Pulmonary artery endothelial cell (primary cell): ENCODE data around the gene ADM2. TPM values are rescaled to one million over a fixed set of nuclear protein-coding genes. Genes with fewer than 3 reads are reported as not detected.

Experiments
- DNase-seq: peaks from one replicate; pipeline ENCODE4 v3.0.0-alpha.2; 2011; ENCODE audit warnings: low read depth, low spot score
- total RNA-seq: library from RNA; depleted of rRNA; stranded (reverse); fragments of >200 nt; gene quantifications from 2 replicates; pipeline ENCODE4 v1.2.3, GENCODE V29; 2014

ADM2 gene
- total RNA-seq, 1 donor from 2014 or later = 0.20 TPM

DNA sequence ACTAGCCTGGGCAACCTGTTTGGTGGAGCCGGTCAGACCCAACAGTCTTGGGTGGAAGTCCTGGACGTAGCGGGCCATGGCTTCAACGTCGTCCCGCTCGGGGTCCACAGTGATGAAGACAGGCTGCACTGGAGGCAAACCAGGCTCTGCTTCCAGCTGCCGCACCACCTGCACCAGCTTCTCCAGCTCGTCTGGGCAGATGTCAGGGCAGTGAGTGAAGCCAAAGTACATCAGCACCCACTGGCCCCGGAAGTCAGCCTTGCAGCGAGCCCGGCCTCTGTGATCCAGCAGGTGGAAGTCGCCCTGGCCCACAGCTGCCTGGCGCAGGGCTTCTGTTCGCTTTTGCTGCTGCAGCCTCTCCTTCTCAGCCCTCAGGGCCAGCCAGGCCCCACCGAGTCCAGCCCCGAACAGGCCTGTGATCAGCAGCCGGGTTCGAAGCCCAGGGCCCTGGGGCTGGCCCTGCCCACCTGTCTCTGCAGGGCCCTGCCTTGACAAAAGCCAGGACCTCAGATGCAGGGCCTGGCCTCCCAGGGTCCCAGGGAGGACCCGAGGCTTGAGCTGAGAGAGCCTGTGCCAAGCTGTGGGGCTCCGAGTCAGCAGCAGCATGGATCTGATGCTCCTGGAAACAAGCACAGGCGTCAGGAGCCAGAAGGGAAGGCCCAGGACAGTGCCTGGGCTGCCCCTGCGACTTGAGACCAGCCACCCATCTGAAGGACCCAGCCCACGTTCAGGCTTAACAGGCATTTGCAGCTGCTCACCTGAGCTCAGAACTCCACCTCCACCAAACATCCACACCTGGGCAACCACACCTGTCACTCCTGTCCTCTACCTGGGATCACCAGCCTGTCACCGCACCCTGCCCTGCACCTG is 42.7 kb downstream of the ADM2 start:
- DNase-seq = no peak

DNA sequence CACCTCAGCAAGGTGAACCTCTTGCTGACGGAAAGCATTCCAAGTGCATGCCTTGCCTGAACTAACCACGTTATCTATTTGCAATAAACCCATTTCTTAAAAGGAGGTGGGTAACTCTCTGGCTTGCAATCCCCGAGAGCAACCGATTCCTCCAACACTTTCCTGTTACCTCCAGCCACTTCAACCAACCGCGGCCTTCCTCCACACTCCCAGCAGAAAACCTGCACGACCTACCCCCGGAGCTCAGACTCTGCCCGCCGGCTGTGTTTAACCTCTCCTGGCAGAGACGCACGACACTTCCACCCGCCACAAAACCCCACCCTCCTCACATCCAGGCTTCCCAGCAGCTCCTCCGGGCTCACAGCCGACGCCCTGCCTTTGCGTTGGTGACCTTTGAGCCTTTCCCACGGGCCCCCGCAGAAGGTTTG is 43.3 kb downstream of the ADM2 start:
- DNase-seq = no peak

DNA sequence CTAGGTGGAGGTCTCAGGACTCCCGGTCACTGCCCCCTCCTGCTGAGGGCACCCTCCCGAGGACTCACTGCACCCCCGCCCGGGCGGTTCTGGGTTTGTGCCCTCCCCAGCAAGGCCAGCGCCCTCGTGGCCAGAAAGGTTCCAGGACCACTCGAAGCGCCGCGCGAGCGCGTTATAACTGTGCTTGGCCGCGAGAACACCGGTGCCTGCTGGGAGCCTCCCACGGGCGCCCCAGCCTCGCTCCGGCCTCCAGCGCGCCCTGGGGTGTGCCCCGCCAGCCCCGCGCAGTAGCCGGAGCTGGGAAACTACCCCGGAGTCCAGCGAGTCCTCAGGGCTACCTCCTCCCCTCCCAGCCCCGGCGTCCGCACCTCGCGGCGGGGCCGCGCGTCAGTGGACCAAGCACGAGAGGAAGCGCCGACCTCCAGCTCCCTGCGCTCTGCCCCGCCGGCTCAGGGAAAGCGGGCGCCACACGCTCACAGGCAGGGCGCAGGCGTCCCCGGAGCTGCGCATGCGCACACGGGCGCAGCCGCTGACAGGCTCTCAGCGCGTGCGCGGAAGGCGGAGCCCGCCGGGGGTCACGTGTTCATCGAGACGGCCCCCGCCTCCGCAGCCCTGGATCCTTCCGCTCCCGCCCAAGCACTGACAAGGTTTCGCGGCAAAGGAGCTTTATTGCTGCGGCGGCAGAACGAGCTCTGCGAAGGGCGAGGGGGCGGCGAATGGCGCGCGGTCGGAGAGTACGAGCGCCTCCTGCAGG is 43.9 kb downstream of the ADM2 start, which contains the start of gene SCO2:
Gene SCO2 (minus strand): TSS at position 495 of the 754 bp plus-strand sequence. CDS start 1,187 bp downstream, outside the sequence.
- DNase-seq = peak; percentile 90

DNA sequence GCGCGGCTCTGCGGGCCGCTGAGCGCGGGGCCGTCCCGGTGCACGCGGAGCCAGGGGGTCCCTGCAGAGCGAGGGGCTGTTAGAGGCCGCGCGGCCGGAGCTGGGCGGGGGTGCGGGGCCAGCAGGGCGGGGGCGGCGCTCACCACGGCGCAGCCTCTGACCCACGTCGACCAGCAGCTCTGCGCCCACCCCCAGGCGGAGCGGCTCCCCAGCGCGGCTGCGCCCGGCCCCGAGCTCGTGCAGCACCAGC is 44.4 kb downstream of the ADM2 start:
- no peak for DNase-seq

DNA sequence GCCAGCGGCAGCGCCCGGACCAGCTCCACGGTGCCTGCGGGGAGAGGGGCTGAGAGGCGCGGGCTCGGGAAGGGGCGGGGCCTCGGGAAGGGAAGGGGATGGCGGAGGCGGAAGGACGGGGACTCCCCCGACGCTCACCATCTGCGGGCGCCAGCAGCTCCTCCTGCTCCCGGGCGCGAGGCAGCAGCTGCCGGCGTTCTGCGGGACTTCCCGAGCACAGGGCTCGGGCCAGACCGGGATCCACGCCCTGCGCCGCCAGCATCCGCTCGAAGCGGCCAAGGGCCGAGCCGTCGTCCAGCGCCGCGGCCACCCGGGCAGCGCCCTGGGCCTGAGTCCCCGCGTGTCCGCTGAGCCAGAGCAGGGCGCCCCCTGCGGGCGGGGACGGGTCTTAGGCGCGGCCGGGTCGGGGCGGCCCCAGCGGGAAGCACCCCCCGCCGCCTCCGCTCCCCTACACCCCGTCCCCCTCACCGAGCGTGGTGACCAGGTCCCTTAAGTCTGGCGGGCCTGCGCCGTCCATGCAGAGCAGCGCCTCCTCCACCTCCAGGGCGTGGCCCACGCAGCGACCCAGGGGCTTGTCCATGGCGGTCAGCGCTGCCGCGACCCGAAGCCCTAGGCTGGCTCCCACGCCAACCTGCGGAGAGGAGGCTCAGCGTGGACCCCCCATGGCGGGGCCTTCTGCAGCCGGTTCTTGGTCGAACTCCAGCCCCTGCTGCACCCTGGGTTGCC is 44.9 kb downstream of the ADM2 start:
- DNase-seq = no peak

DNA sequence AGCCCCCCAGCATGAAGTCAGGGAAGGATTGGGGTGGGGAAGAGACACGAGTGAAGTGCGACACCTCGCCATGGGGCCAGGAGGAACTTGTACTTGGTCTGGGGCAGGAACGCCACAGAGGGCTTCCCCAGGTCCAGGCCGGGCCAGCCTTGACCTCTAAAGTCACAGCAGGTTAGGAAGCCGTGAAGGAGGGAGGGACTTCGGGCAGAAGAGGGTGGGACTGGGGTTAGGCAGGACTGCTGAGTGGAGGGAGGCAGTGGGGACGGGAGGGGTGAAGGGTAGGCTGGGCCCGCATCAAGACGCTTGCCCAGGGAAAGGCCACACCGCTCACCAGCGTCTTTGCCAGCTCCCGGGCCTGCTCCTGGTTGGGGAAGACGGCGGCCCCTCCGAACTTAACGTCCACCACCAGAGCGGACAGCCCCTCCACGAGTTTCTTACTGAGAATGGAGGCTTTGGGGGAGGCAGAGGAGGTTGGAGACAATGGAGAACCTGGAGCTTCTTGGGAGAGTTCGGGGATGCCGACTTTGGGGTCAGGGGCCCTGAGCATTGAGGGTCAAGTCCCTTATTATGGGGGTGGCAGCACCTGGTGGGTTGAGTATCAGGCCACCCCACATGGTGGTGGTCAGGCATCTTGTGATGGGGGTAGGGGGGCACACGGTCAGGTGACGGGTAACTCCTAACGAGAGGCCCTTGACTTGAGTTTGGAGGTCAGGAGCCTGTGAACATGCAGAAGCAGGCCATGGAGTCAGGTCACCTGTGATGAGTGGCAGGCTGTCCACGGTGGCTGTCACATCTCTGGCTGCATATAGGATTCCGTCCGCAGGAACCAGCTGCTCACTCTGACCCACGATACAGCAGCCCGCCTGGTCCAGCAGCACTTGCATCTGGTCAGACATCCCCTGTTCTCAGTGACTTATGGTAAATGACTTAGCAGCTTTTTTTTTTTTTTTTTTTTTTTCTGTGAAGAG is 45.8 kb downstream of the ADM2 start:
- DNase-seq = no peak

DNA sequence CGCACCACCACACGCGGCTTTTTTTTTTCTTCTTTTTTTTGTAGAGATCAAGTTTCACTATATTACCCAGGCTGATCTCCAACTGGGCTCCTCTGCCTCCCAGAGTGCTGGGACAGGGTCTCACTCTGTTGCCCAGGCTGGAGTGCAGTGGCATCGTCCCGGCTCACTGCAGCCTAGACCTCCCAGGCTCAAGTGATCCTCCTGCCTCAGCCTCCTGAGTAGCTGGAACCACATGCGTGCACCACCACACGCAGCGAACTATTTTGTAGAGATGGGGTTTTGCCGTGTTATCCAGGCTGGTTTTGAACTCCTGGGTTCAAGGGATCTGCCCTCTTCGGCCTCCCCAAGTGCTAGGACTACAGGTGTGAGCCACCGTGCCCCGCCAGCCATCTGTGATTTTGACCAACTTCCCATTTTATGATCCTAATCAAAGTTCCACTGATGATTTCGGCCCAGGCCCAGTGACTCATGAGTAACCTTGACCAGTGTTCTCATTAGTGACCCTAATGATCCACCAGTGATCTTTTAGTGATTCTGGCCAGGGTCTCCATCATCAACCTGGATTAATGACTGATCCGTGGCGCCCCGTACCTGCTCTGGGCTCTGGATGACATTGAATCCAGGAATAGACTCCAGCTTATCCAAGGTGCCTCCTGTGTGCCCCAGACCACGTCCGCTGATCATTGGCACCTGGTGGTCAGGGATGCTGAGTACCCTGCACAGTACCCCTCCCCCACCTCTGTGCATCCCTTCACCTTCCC is 46.8 kb downstream of the ADM2 start:
- no peak for DNase-seq

DNA sequence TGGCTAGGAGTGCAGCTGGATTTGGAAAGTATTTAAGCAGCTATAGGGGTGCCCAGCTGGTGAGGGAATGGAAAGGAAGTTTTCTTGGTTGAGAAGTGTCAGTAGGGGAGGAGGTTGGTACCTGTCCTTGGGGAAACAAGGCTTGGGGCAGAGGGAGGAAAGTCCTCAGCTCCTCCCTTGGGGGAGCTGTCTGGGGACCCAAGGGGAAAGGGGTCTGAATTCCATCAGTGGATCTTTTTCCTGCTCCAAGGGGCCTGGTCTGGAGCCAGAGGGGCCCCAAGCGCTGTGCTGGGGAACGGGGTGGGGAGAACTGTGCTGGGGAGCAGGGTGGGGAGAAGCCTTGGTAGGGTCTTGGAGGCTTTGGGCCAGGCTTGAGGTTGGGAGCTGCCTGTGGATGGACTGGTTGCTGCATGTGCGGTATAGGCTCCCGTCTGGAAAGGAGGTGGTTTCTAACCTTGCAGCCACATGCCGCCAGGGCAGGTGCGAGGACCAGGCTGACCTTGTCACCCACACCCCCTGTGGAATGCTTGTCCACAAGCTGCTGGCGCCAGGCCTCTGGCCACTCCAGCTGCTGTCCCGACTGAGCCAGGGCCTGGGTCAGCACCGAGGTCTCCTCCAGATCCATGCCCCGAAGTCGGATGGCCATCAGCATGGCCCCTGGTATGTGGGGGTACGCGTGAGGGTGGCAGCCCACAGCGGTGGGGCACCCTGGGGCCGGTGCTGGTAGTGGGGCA is 47.5 kb downstream of the ADM2 start:
- DNase-seq = no peak

DNA sequence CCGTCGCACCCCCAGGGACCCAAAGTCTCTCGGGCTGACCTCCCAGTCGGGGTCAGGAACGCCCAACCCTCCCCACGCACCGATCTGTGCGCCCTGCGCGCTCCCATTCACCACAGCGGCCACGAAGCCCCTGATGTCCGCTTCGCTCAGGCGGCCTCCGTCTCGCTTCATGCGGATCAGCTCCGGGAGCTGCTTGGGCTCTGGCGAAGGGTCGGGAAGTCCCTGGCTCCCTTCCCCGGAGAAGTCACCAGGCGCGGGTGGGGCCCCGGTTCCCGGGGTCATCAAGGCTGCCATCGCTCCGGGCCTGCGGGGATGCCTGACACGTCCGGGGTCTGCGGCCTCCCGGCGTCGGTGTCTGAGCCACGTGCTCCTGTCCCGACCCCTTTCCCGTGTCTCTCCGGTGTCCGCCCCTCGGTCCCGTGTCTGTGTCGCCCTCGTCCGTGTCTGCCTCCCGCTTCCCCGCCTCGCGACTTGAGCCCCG is 48.1 kb downstream of the ADM2 start:
- DNase-seq = no peak

DNA sequence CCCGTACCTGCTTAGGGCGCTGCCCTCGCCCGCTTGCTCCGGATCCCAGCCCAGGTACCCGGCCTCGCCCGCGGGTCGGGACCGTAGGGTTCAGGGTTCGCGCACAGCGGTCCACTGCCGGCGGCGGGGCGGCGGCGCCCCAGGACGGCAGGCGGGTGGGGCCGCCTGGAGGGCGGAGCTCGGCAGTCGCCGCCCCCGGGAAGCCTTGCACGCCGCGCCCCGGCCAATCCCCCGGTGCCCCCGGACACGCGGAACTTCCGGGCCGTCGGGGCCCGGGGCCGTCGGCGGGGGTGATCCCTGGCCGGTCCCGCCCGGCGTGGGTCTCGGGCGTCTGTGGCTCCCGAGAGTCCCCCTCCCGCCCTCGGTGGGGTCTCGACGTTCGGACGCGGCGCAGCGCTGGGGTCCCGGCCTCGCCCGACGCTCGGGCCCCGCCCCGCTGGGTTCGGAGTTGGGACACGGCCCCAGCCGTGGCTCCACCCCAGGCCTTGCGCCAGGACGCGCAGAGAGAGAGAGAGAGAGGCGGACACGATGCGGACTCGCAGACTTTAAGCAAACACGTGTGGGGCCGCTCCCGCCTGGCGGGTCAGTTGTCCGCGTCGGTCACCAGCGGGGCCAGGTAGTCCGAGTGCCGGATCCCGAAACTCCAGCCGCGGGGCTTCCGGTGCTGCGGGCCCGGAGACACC is 48.7 kb downstream of the ADM2 start, which contains the start of gene TYMP:
Gene TYMP (minus strand): TSS at position 116 of the 683 bp plus-strand sequence. CDS start 303 bp downstream, outside the sequence.
- DNase-seq = no peak

DNA sequence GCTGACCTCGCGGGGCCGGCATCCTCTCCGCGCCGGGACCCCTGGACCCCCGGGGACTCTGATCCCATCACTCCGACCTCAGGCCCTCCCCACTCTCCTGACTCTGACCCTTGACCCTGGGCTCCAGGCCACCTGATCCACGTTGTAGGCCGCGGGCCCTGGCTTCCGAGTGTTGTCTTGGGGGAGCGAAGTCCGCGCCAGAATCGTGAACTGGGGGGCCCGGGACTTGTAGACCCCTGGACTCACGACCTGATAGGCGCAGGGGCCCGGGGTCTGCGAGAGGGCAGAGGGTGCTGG is 49.2 kb downstream of the ADM2 start:
- DNase-seq = no peak

DNA sequence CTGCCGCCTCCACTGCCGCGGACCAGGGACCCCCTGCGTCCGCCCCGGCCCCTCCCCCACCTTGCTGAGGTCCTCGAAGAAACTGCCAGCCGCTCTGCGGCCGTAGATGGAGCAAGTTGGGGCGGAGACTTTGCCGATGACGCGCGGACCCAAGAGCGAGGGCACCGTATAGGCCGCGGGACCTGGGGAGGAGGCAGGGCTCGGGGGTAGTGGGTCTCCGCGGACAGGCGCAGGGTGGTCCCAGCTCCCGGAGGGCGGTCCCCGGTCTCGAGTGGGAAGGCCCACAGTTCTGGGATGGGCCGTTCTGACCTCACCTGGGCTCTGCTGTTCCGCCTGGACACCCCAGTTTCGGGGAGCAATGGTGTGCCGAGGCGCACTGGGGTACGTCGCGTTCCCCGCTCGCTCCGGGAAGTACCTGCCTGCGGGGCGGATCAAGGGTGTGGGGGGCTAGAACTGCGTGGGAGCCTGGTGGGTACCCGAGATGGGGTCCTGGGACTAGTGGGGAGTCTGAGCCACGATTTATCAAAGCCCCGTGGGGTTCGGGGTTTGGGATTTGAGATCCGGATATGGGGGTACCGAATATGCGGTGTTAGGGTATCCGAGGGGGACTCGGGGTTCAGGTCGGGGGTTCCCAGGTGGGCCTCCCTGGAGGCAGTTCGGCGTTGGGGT is 49.7 kb downstream of the ADM2 start:
- no peak for DNase-seq

DNA sequence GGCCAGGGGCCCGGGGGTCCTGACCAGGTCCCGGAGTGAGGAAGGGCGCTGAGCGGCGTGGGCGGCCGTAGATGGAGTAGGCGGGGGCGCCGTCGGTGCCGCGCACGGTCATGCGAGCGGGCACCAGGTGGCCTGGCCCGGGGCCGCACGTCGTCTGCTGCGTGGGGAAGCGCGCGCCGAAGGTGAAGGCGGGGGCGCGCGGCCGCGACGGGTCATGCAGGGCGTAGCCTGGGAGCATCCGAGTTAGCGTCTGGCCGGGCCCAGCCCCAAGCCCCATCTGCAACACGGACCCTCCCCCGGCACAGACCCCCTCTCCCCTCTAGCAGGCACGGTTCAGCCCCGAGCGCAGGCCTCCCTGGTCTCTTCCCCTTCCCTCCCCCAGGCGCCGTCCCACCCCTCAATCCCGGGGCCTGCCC is 50.2 kb downstream of the ADM2 start:
- DNase-seq = no peak

DNA sequence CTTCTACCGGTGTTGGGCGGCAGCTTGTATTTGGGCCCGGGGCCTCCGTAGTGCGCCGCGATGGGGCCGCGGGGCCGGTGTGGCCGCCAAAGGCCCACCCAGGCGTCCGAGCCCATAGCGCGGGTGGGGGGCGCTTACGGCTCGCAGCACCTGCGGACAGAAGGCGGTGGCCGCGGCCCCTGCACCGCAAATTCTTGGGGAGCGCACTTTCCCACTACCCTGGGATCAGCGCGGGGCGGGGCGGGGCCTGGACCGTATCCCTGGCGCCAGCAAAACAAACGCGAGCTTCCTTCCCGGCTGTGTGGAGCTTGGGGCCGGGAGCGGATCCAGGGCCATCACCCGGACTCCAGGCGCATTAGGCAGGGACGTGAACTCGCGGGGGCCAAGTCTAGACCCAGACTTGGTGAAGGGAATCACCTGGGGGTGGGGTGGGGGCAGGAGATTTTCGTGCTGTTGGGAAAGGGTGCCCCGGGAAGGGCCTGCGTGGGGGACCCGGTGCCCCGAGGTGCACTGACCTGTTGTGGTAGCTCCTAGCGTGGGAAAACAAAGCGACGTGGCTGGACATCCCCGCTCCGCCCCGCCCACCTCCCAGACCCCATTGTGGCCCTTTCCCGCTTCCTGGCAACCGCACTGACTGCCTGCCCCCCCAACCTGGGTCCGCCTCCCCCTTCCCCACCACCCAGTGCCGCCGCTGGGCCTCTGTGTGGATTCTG is 50.8 kb downstream of the ADM2 start:
- DNase-seq = no peak

DNA sequence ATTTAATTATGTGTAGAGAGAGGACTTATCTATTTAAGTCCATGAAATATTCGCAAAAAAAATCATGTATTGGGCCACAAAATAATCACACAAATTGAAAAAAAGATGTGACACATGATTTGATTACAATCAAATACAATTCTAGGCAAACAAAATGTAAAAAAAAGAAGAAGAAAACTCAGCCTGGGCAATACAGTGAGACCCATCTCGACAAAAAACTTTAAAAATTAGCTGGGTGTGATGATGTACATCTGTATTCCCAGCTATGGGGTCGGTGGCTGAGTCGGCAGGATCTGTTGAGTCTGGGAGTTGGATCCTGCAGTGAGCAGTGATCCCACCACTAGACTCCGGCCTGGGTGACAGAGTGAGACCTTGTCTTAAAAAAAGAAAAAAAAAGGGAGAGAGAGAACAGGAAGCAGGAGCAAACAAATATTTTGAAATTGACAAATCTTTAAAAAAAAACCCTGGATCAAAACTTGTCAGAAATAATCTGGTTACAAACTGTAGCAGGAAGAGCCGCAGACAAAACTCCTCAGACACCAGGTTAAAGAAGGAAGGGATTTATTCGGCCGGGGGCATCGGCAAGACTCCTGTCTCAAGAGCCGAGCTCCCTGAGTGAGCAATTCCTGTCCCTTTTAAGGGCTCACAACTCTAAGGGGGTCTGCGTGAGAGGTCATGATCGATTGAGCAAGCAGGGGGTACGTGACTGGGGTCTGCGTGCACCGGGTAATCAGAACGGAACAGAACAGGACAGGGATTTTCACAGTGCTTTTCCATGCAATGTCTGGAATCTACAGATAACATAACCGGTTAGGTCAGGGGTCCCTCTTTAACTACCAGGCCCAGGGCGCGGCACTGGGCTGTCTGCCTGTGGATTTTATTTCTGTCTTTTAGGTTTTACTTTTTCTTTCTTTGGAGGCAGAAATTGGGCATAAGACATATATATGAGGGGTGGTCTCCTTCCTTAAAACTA is 51.8 kb downstream of the ADM2 start:
- no peak for DNase-seq
